ENCODE data around the gene ZSWIM9.
A peak's percentile ranks its signal among the peaks of the same experiment; 100 is the strongest.
"Not testable (repeated sequence)": the region's sequence is repeated elsewhere in the genome, so short reads cannot be mapped to it uniquely, and the experiment has no call there.

The ZSWIM9 gene

DNA sequence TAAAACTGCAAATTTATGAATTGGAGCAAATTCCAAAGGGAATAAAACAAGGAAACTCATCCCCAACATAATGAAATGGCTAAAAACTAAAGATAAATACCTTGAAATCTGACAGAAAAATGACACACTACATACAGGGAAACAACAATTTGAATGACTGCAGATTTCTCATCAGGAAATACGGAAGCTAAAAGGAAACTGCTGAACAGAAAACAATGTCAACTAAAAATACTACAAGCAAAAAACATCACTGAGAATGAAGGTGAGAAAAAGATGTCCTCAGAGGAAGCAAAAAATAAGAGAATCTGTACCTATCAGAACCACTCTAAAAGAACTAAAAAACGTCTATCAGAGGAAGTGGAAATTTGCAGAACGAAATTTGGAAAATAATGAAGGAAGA lies 39.5 kb downstream of the ZSWIM9 start:
- Histone ChIP-seq H3K27ac (ENCODE audit: low read depth, low read length) (no peak overlapping the region), H3K4me2 (ENCODE audit: low read length) (peak overlapping the region; percentile 24; the same call in 1 of the 2 replicates), H3K9me3 (ENCODE audit: control insufficient read depth, insufficient read depth, low read length) (no peaks in the 10 kb centered on the region), H3K36me3 (ENCODE audit: control insufficient read depth, low read length) (peaks cover 46% of the 10 kb centered on the region), H3K79me2 (ENCODE audit: control insufficient read depth, low read length) (peaks cover 10% of the 10 kb centered on the region), H3K27me3 (ENCODE audit: control insufficient read depth, low read length) (no peaks in the 10 kb centered on the region), H4K20me1 (ENCODE audit: control insufficient read depth, insufficient read depth, low read depth, low read length) (no peaks in the 10 kb centered on the region), H3K9me2 (replicated peaks; ENCODE audit: control insufficient read depth, low read length) (no peaks in the 10 kb centered on the region), H3K4me3 (ENCODE audit: low read length) (no peak overlapping the region), H3K4me1 (ENCODE audit: control insufficient read depth, low read length) (peaks cover 13% of the 10 kb centered on the region), H3F3A (ENCODE audit: control insufficient read depth, insufficient read depth) (peaks cover 16% of the 10 kb centered on the region)
- no peak for TF ChIP-seq EZH2phosphoT487 (IDR thresholded peaks at IDR 0.05; ENCODE audit: borderline replicate concordance, low read length)

DNA sequence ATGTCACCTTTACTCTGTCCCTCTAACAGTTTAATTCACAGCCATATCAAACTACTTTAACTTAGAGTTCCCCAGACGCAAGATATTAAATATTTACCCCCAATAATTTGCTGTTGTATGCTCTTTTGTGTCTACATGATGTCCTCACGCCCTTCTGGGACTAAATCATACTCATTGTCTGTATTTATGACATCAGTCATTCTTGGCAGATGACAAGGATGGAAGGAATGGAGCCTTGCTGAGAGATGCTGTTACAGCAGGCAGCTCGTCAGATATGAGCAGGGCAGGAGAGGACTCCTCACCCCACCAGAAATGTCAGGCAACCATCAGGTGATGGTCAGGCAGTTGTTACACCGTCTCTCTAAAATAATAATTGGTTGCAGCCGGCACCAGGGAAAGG lies 43.5 kb downstream of the ZSWIM9 start:
- H3K4me2 ChIP-seq (ENCODE audit: low read length): no peak overlapping the region
- no peaks in the 10 kb centered on the region for H3K27me3 ChIP-seq (ENCODE audit: control insufficient read depth, low read length)
- no peak overlapping the region for H3K4me3 ChIP-seq (ENCODE audit: low read length)
- no peaks in the 10 kb centered on the region for H4K20me1 ChIP-seq (ENCODE audit: control insufficient read depth, insufficient read depth, low read depth, low read length)
- no peaks in the 10 kb centered on the region for H3K9me2 ChIP-seq (replicated peaks; ENCODE audit: control insufficient read depth, low read length)
- peaks cover 11% of the 10 kb centered on the region; the same call in 1 of the 2 replicates for H3F3A ChIP-seq (ENCODE audit: control insufficient read depth, insufficient read depth)
- H3K36me3 ChIP-seq (ENCODE audit: control insufficient read depth, low read length): peaks cover 51% of the 10 kb centered on the region
- H3K4me1 ChIP-seq (ENCODE audit: control insufficient read depth, low read length): peaks cover 7% of the 10 kb centered on the region
- H3K79me2 ChIP-seq (ENCODE audit: control insufficient read depth, low read length): no peaks in the 10 kb centered on the region
- H3K27ac ChIP-seq (ENCODE audit: low read depth, low read length): no peak overlapping the region
- H3K9me3 ChIP-seq (ENCODE audit: control insufficient read depth, insufficient read depth, low read length): no peaks in the 10 kb centered on the region
- TF ChIP-seq, protein P1, sequence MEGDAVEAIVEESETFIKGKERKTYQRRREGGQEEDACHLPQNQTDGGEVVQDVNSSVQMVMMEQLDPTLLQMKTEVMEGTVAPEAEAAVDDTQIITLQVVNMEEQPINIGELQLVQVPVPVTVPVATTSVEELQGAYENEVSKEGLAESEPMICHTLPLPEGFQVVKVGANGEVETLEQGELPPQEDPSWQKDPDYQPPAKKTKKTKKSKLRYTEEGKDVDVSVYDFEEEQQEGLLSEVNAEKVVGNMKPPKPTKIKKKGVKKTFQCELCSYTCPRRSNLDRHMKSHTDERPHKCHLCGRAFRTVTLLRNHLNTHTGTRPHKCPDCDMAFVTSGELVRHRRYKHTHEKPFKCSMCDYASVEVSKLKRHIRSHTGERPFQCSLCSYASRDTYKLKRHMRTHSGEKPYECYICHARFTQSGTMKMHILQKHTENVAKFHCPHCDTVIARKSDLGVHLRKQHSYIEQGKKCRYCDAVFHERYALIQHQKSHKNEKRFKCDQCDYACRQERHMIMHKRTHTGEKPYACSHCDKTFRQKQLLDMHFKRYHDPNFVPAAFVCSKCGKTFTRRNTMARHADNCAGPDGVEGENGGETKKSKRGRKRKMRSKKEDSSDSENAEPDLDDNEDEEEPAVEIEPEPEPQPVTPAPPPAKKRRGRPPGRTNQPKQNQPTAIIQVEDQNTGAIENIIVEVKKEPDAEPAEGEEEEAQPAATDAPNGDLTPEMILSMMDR (IDR thresholded peaks at IDR 0.05; ENCODE audit: low read depth, low read length, poor library complexity, severe bottlenecking): no peak
- no peak for TF ChIP-seq EZH2phosphoT487 (IDR thresholded peaks at IDR 0.05; ENCODE audit: borderline replicate concordance, low read length)

DNA sequence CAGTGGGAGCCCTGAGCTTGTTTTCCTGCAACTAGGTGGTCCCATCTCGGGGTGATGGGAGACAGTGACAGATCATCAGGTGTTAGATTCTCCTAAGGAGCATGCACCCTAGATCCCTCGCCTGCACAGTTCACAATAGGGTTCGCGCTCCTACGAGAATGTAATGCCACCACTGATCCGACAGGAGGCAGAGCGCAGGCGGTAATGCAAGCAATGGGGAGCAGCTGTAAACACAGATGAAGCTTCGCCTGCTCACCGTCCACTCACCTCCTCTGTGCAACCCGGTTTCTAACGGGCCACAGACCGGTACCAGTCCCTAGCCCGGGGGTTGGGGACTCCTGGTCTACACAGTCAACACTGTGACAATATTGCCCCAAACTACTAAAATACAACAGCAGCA lies 46.5 kb downstream of the ZSWIM9 start:
- Histone ChIP-seq H3K4me2 (ENCODE audit: low read length) (no peak overlapping the region), H3K27ac (ENCODE audit: low read depth, low read length) (no peak overlapping the region), H3K36me3 (ENCODE audit: control insufficient read depth, low read length) (peaks cover 56% of the 10 kb centered on the region), H3K4me3 (ENCODE audit: low read length) (no peak overlapping the region), H4K20me1 (ENCODE audit: control insufficient read depth, insufficient read depth, low read depth, low read length) (no peaks in the 10 kb centered on the region), H3K79me2 (ENCODE audit: control insufficient read depth, low read length) (no peaks in the 10 kb centered on the region), H3K4me1 (ENCODE audit: control insufficient read depth, low read length) (no peaks in the 10 kb centered on the region), H3K27me3 (ENCODE audit: control insufficient read depth, low read length) (no peaks in the 10 kb centered on the region), H3F3A (ENCODE audit: control insufficient read depth, insufficient read depth) (peaks cover 5% of the 10 kb centered on the region; the same call in 1 of the 2 replicates), H3K9me3 (ENCODE audit: control insufficient read depth, insufficient read depth, low read length) (no peaks in the 10 kb centered on the region), H3K9me2 (replicated peaks; ENCODE audit: control insufficient read depth, low read length) (no peaks in the 10 kb centered on the region)
- no peak for TF ChIP-seq EZH2phosphoT487 (IDR thresholded peaks at IDR 0.05; ENCODE audit: borderline replicate concordance, low read length)
- TF ChIP-seq, protein P1 (IDR thresholded peaks at IDR 0.05; ENCODE audit: low read depth, low read length, poor library complexity, severe bottlenecking): no peak

DNA sequence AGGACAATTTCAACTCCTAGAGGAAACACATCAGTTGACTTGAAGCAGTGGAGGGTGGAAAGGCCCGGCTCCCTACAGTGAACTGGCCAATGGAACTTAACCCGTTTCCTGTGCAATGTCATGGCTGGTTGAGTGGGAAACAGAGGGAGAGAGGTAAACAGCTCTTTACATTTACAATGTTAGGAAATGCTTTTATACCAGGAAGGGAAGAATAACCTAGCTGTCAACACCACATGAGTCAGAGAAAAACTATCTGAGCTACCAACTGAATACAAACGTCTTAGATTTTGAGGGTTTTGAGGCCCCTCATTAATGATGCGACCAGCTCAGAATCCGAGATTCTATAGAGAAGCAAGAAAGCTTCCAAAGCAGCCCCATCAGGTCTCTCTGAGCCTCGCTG lies 48.5 kb downstream of the ZSWIM9 start:
- Histone ChIP-seq H3K4me1 (ENCODE audit: control insufficient read depth, low read length) (no peaks in the 10 kb centered on the region), H3K9me2 (replicated peaks; ENCODE audit: control insufficient read depth, low read length) (no peaks in the 10 kb centered on the region), H3K4me2 (ENCODE audit: low read length) (no peak overlapping the region), H3K9me3 (ENCODE audit: control insufficient read depth, insufficient read depth, low read length) (no peaks in the 10 kb centered on the region), H3K27me3 (ENCODE audit: control insufficient read depth, low read length) (no peaks in the 10 kb centered on the region), H3K27ac (ENCODE audit: low read depth, low read length) (no peak overlapping the region), H3F3A (ENCODE audit: control insufficient read depth, insufficient read depth) (no peaks in the 10 kb centered on the region; the same call in 1 of the 2 replicates), H3K79me2 (ENCODE audit: control insufficient read depth, low read length) (no peaks in the 10 kb centered on the region), H3K36me3 (ENCODE audit: control insufficient read depth, low read length) (peaks cover 45% of the 10 kb centered on the region), H4K20me1 (ENCODE audit: control insufficient read depth, insufficient read depth, low read depth, low read length) (no peaks in the 10 kb centered on the region), H3K4me3 (ENCODE audit: low read length) (no peak overlapping the region)
- TF ChIP-seq EZH2phosphoT487 (IDR thresholded peaks at IDR 0.05; ENCODE audit: borderline replicate concordance, low read length): no peak
- TF ChIP-seq, protein P1 (IDR thresholded peaks at IDR 0.05; ENCODE audit: low read depth, low read length, poor library complexity, severe bottlenecking): no peak

DNA sequence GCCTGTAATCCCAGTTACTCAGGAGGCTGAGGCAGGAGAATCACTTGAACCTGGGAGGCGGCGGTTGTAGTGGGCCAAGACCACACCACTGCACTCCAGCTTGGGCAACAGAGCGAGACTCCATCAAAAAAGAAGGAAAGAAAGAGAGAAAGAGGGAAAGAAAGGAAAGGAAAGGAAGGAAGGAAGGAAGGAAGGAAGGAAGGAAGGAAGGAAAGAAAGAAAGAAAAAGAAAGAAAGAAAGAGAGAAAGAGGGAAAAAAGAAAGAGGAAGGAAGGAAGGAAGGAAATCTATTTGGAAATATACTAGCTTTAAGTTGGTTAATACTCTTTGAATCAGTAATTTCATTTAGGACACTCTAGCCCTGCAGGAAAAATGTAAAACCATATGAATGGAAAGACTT lies 50.3 kb downstream of the ZSWIM9 start:
- not testable (repeated sequence) for H3K4me1 ChIP-seq (ENCODE audit: control insufficient read depth, low read length); H3K9me3 ChIP-seq (ENCODE audit: control insufficient read depth, insufficient read depth, low read length); H3K4me3 ChIP-seq (ENCODE audit: low read length); H3K4me2 ChIP-seq (ENCODE audit: low read length); H3K27me3 ChIP-seq (ENCODE audit: control insufficient read depth, low read length); H4K20me1 ChIP-seq (ENCODE audit: control insufficient read depth, insufficient read depth, low read depth, low read length); H3K9me2 ChIP-seq (replicated peaks; ENCODE audit: control insufficient read depth, low read length); H3K27ac ChIP-seq (ENCODE audit: low read depth, low read length); H3F3A ChIP-seq (ENCODE audit: control insufficient read depth, insufficient read depth); H3K79me2 ChIP-seq (ENCODE audit: control insufficient read depth, low read length)
- H3K36me3 ChIP-seq (ENCODE audit: control insufficient read depth, low read length): peaks cover 33% of the 10 kb centered on the region

Measured in DOHH2 (cell line).